ENCODE results near the gene ABHD2. TPM values are rescaled to one million over a fixed set of nuclear protein-coding genes. Genes with fewer than 3 reads are reported as not detected.
A peak's percentile ranks its signal among the peaks of the same experiment; 100 is the strongest.

The ABHD2 gene
- total and polyA plus RNA-seq, 9 of the 15 experiments (the other 6 are each of a cell fraction or from before 2014, with no cell fraction given) = 16.9 to 99.8 (median 47.5) TPM

DNA sequence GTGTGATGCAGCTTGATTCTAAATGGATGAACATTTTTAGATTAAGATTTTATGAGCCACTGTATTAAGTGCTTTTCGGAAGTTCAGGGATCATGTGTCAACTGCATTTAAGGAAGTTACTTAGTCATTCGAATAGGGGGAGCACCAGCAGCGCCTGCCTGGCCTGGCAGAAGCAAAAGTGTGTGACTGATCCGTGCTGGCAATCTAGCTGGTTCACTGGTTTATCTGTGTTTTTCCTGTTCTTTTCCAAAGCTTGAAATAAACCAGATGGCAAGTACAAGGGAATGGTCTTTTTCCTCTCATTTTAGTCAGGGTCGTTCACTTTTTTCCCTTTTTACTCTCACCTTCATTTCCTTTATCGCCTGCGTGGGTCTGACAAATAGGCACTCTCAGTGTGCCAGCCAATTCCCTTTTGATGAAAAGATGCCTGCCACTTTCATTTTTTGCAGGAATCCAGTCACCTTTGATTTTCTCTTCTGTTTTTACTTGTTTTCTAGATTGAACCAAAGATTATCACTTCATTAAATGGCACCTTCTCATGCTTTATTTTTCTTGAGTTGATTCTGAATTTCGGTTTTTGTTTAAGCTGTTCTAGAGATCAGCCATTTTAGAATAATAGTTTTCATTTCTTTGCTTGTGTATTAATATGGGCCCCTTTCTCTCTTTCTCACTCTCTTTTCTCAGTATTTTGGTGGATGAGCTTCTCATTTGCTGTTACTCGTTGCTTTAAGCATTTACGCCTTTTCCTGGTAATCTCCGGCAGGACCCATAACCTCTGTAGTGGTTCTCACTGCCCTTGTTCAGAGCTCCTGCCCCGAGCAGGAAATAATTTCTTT lies 2.8 kb downstream of the ABHD2 start (continued):
- TF ChIP-seq, protein P1, sequence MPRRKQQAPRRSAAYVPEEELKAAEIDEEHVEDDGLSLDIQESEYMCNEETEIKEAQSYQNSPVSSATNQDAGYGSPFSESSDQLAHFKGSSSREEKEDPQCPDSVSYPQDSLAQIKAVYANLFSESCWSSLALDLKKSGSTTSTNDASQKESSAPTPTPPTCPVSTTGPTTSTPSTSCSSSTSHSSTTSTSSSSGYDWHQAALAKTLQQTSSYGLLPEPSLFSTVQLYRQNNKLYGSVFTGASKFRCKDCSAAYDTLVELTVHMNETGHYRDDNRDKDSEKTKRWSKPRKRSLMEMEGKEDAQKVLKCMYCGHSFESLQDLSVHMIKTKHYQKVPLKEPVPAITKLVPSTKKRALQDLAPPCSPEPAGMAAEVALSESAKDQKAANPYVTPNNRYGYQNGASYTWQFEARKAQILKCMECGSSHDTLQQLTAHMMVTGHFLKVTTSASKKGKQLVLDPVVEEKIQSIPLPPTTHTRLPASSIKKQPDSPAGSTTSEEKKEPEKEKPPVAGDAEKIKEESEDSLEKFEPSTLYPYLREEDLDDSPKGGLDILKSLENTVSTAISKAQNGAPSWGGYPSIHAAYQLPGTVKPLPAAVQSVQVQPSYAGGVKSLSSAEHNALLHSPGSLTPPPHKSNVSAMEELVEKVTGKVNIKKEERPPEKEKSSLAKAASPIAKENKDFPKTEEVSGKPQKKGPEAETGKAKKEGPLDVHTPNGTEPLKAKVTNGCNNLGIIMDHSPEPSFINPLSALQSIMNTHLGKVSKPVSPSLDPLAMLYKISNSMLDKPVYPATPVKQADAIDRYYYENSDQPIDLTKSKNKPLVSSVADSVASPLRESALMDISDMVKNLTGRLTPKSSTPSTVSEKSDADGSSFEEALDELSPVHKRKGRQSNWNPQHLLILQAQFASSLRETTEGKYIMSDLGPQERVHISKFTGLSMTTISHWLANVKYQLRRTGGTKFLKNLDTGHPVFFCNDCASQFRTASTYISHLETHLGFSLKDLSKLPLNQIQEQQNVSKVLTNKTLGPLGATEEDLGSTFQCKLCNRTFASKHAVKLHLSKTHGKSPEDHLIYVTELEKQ (CRISPR knock-in tag; IDR thresholded peaks at IDR 0.05) = no peak
- TF ChIP-seq TAL1 (IDR thresholded peaks at IDR 0.05) (0 out of 2 replicates have a peak, but pooled peaks have one; percentile 7), KDM4B (IDR thresholded peaks at IDR 0.05; ENCODE audit: borderline replicate concordance in 2 of 2, low read depth in 1 of 2) (no peak), POLR3G (IDR thresholded peaks at IDR 0.05; ENCODE audit: extremely low read depth, insufficient read length, insufficient replicate concordance) (no peak), ZNF175 (CRISPR knock-in tag; IDR thresholded peaks at IDR 0.05; ENCODE audit: low read depth) (no peak), ELF2 (CRISPR knock-in tag; IDR thresholded peaks at IDR 0.05) (no peak), SRSF9 (IDR thresholded peaks at IDR 0.05; ENCODE audit: borderline replicate concordance, low read depth, low read length) (no peak), RBFOX2 (IDR thresholded peaks at IDR 0.05; ENCODE audit: low read depth, low read length) (no peak), IFI16 (CRISPR knock-in tag; IDR thresholded peaks at IDR 0.05) (no peak), ZNF263 (CRISPR knock-in tag; IDR thresholded peaks at IDR 0.05; ENCODE audit: borderline replicate concordance) (peak; percentile 77), ZNF253 (CRISPR knock-in tag; conservative IDR thresholded peaks at IDR 0.05) (no peak), CBX3 (IDR thresholded peaks at IDR 0.05; ENCODE audit: borderline replicate concordance in 1 of 2, low read length in 2 of 2) (no peak), ZC3H11A (IDR thresholded peaks at IDR 0.05; ENCODE audit: low read depth, low read length) (no peak), GABPA (tag; conservative IDR thresholded peaks at IDR 0.05; ENCODE audit: low read depth) (no peak), ZNF79 (CRISPR knock-in tag; IDR thresholded peaks at IDR 0.05; ENCODE audit: low read depth) (no peak), ZNF224 (CRISPR knock-in tag; IDR thresholded peaks at IDR 0.05) (no peak), POLR2G (IDR thresholded peaks at IDR 0.05; ENCODE audit: low read depth, low read length) (no peak)
- TF ChIP-seq, protein P2, sequence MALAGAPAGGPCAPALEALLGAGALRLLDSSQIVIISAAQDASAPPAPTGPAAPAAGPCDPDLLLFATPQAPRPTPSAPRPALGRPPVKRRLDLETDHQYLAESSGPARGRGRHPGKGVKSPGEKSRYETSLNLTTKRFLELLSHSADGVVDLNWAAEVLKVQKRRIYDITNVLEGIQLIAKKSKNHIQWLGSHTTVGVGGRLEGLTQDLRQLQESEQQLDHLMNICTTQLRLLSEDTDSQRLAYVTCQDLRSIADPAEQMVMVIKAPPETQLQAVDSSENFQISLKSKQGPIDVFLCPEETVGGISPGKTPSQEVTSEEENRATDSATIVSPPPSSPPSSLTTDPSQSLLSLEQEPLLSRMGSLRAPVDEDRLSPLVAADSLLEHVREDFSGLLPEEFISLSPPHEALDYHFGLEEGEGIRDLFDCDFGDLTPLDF (CRISPR knock-in tag; IDR thresholded peaks at IDR 0.05) = no peak
- TF ChIP-seq, protein P3, sequence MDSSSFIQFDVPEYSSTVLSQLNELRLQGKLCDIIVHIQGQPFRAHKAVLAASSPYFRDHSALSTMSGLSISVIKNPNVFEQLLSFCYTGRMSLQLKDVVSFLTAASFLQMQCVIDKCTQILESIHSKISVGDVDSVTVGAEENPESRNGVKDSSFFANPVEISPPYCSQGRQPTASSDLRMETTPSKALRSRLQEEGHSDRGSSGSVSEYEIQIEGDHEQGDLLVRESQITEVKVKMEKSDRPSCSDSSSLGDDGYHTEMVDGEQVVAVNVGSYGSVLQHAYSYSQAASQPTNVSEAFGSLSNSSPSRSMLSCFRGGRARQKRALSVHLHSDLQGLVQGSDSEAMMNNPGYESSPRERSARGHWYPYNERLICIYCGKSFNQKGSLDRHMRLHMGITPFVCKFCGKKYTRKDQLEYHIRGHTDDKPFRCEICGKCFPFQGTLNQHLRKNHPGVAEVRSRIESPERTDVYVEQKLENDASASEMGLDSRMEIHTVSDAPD (CRISPR knock-in tag; IDR thresholded peaks at IDR 0.05) = no peak
